Measurements from ENCODE around the gene TNIK.

Gene TNIK

DNA sequence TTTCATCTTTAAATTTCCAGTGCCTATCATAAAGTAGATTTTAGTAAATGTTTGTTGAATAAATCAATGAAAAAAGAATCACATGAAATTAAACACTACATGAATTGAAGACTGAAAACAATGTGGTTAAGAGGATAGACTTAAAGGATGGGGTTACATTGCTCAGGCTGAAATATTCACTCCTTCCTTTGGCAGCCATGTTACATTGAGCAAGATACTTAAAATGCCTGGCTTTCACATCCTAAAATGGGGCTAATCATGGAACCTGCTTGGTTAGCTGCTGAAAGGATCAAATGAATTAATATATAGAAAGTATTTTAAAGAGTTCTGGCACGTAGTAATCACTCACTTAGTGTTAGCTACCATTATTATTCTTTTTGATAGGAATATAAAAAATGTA, 236.8 kb downstream of the TNIK start:
- H3K79me2 ChIP-seq (ENCODE audit: insufficient read depth, low read length), result peaks cover 4% of the 10 kb centered on the region; the same call in 1 of the 2 replicates
- H3K9ac ChIP-seq (ENCODE audit: low read depth, low read length, poor library complexity, severe bottlenecking), result no peak overlapping the region
- H3K4me1 ChIP-seq (ENCODE audit: insufficient read depth, low read length, poor library complexity, severe bottlenecking), result peaks cover 16% of the 10 kb centered on the region
- no peaks in the 10 kb centered on the region for H3K9me2 ChIP-seq (replicated peaks; ENCODE audit: low read depth, low read length)
- H2AFZ ChIP-seq (ENCODE audit: low read length), result no peak overlapping the region
- H3K4me2 ChIP-seq (ENCODE audit: low read depth, low read length, poor library complexity, severe bottlenecking), result no peak overlapping the region
- 0 out of 2 replicates have a peak, but pooled peaks cover 3% of the 10 kb centered on the region for H3K9me3 ChIP-seq (ENCODE audit: insufficient read depth, low read depth, low read length)
- no peak overlapping the region for H3K4me3 ChIP-seq (ENCODE audit: low read length, poor library complexity, severe bottlenecking)
- H4K20me1 ChIP-seq (ENCODE audit: insufficient read depth, low read length, poor library complexity, severe bottlenecking), result no peaks in the 10 kb centered on the region
- no peaks in the 10 kb centered on the region for H3K27me3 ChIP-seq (ENCODE audit: insufficient read depth, low read length, poor library complexity, severe bottlenecking)
- peaks cover 26% of the 10 kb centered on the region; the same call in 1 of the 2 replicates for H3K36me3 ChIP-seq (ENCODE audit: insufficient read depth, low read length)
- H3F3A ChIP-seq (ENCODE audit: low read depth), result no peaks in the 10 kb centered on the region
- TF ChIP-seq, protein P1, sequence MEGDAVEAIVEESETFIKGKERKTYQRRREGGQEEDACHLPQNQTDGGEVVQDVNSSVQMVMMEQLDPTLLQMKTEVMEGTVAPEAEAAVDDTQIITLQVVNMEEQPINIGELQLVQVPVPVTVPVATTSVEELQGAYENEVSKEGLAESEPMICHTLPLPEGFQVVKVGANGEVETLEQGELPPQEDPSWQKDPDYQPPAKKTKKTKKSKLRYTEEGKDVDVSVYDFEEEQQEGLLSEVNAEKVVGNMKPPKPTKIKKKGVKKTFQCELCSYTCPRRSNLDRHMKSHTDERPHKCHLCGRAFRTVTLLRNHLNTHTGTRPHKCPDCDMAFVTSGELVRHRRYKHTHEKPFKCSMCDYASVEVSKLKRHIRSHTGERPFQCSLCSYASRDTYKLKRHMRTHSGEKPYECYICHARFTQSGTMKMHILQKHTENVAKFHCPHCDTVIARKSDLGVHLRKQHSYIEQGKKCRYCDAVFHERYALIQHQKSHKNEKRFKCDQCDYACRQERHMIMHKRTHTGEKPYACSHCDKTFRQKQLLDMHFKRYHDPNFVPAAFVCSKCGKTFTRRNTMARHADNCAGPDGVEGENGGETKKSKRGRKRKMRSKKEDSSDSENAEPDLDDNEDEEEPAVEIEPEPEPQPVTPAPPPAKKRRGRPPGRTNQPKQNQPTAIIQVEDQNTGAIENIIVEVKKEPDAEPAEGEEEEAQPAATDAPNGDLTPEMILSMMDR (conservative IDR thresholded peaks at IDR 0.05; ENCODE audit: low read length), result no peak
- no peak for TF ChIP-seq EZH2phosphoT487 (IDR thresholded peaks at IDR 0.05; ENCODE audit: borderline replicate concordance)

DNA sequence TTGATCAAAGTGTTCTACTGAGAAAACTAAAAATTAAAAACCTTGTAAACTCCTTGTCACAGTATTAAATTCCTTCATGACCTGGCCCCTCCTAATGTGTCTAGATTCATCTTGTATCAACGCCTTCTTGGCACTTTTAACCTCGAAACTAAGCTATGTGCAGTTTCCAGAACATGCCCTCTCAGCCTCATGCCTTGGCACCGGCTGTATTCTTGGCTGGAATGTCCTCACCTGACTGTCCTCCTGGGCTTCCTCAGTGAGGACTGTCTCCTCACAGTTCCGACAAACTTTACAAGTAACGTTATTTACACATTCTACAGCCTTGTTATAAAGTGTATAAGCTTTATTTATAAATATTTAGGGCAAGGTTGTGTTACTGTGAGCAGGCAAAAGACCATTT, 237.2 kb downstream of the TNIK start:
- TF ChIP-seq, protein P1 (conservative IDR thresholded peaks at IDR 0.05; ENCODE audit: low read length), result no peak
- no peak for TF ChIP-seq EZH2phosphoT487 (IDR thresholded peaks at IDR 0.05; ENCODE audit: borderline replicate concordance)
- H2AFZ ChIP-seq (ENCODE audit: low read length), result no peak overlapping the region
- H3K4me3 ChIP-seq (ENCODE audit: low read length, poor library complexity, severe bottlenecking), result no peak overlapping the region
- peaks cover 4% of the 10 kb centered on the region; the same call in 1 of the 2 replicates for H3K79me2 ChIP-seq (ENCODE audit: insufficient read depth, low read length)
- H3K36me3 ChIP-seq (ENCODE audit: insufficient read depth, low read length), result peaks cover 25% of the 10 kb centered on the region; the same call in 1 of the 2 replicates
- no peaks in the 10 kb centered on the region for H4K20me1 ChIP-seq (ENCODE audit: insufficient read depth, low read length, poor library complexity, severe bottlenecking)
- H3K9me3 ChIP-seq (ENCODE audit: insufficient read depth, low read depth, low read length), result 0 out of 2 replicates have a peak, but pooled peaks cover 3% of the 10 kb centered on the region
- H3K27me3 ChIP-seq (ENCODE audit: insufficient read depth, low read length, poor library complexity, severe bottlenecking), result no peaks in the 10 kb centered on the region
- H3K9ac ChIP-seq (ENCODE audit: low read depth, low read length, poor library complexity, severe bottlenecking), result no peak overlapping the region
- peaks cover 20% of the 10 kb centered on the region for H3K4me1 ChIP-seq (ENCODE audit: insufficient read depth, low read length, poor library complexity, severe bottlenecking)
- no peaks in the 10 kb centered on the region for H3F3A ChIP-seq (ENCODE audit: low read depth)
- H3K9me2 ChIP-seq (replicated peaks; ENCODE audit: low read depth, low read length), result no peaks in the 10 kb centered on the region
- H3K4me2 ChIP-seq (ENCODE audit: low read depth, low read length, poor library complexity, severe bottlenecking), result no peak overlapping the region

DNA sequence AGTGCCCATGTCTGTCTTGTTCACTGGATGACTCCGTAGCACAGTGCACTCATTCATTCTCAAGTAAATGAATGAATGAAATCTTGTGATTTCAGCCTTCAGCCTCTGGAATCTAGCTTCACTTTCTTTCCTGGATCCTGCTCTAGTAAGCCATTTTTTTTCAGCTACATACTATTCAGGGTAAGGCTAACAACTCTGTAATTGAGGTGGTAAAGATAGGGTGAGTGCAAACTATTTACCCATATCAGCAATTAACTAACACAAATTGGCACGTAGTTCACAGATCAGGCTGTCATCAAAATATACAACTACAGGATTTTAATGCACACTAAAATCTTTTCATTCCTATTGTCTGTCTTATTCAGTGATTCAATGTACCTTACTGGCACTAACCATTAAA, 238.6 kb downstream of the TNIK start:
- H3K4me2 ChIP-seq (ENCODE audit: low read depth, low read length, poor library complexity, severe bottlenecking), result no peak overlapping the region
- no peak overlapping the region for H3K9ac ChIP-seq (ENCODE audit: low read depth, low read length, poor library complexity, severe bottlenecking)
- peaks cover 16% of the 10 kb centered on the region; the same call in 1 of the 2 replicates for H3K36me3 ChIP-seq (ENCODE audit: insufficient read depth, low read length)
- TF ChIP-seq, protein P1 (conservative IDR thresholded peaks at IDR 0.05; ENCODE audit: low read length), result no peak
- TF ChIP-seq EZH2phosphoT487 (IDR thresholded peaks at IDR 0.05; ENCODE audit: borderline replicate concordance), result no peak
- H3K4me1 ChIP-seq (ENCODE audit: insufficient read depth, low read length, poor library complexity, severe bottlenecking), result peaks cover 26% of the 10 kb centered on the region
- peaks cover 14% of the 10 kb centered on the region; the same call in 1 of the 2 replicates for H3K79me2 ChIP-seq (ENCODE audit: insufficient read depth, low read length)
- H3K9me2 ChIP-seq (replicated peaks; ENCODE audit: low read depth, low read length), result no peaks in the 10 kb centered on the region
- no peaks in the 10 kb centered on the region for H4K20me1 ChIP-seq (ENCODE audit: insufficient read depth, low read length, poor library complexity, severe bottlenecking)
- 0 out of 2 replicates have a peak, but pooled peaks cover 3% of the 10 kb centered on the region for H3K9me3 ChIP-seq (ENCODE audit: insufficient read depth, low read depth, low read length)
- no peaks in the 10 kb centered on the region for H3F3A ChIP-seq (ENCODE audit: low read depth)
- H3K27me3 ChIP-seq (ENCODE audit: insufficient read depth, low read length, poor library complexity, severe bottlenecking), result no peaks in the 10 kb centered on the region
- H3K4me3 ChIP-seq (ENCODE audit: low read length, poor library complexity, severe bottlenecking), result no peak overlapping the region
- H2AFZ ChIP-seq (ENCODE audit: low read length), result no peak overlapping the region

All from Loucy (cell line).